ENCODE data around the gene CTNND2. TPM values are rescaled to one million over a fixed set of nuclear protein-coding genes. Genes with fewer than 3 reads are reported as not detected.

The CTNND2 gene
- total and polyA plus RNA-seq, 4 donors: 0.05 to 0.50 (median 0.27) TPM

- Histone ChIP-seq H3K27me3 (ENCODE audit: control insufficient read depth in 4 of 4, insufficient read depth in 4 of 4, low read length in 3 of 4) (peaks cover 0 to 2% (median 0%) of the 10 kb centered on the region in 4 donors), H3K9me3 (ENCODE audit: control insufficient read depth in 4 of 4, low read length in 3 of 4) (no peaks in the 10 kb centered on the region), H3K9ac (ENCODE audit: low read depth in 1 of 2, low read length in 2 of 2) (no peak overlapping the region), H3K4me3 (ENCODE audit: low read depth in 1 of 3, low read length in 3 of 3) (no peak overlapping the region), H3K4me1 (ENCODE audit: control insufficient read depth in 4 of 4, insufficient read depth in 4 of 4, low read length in 3 of 4) (no peaks in the 10 kb centered on the region), H3K27ac (ENCODE audit: low read depth in 1 of 2, low read length in 2 of 2) (no peak overlapping the region), H3K36me3 (ENCODE audit: control insufficient read depth in 4 of 4, insufficient read depth in 3 of 4, low read depth in 1 of 4, low read length in 3 of 4) (no peaks in the 10 kb centered on the region)
- DNase-seq (ENCODE audit: low spot score): no peak
- TF ChIP-seq, protein P1, sequence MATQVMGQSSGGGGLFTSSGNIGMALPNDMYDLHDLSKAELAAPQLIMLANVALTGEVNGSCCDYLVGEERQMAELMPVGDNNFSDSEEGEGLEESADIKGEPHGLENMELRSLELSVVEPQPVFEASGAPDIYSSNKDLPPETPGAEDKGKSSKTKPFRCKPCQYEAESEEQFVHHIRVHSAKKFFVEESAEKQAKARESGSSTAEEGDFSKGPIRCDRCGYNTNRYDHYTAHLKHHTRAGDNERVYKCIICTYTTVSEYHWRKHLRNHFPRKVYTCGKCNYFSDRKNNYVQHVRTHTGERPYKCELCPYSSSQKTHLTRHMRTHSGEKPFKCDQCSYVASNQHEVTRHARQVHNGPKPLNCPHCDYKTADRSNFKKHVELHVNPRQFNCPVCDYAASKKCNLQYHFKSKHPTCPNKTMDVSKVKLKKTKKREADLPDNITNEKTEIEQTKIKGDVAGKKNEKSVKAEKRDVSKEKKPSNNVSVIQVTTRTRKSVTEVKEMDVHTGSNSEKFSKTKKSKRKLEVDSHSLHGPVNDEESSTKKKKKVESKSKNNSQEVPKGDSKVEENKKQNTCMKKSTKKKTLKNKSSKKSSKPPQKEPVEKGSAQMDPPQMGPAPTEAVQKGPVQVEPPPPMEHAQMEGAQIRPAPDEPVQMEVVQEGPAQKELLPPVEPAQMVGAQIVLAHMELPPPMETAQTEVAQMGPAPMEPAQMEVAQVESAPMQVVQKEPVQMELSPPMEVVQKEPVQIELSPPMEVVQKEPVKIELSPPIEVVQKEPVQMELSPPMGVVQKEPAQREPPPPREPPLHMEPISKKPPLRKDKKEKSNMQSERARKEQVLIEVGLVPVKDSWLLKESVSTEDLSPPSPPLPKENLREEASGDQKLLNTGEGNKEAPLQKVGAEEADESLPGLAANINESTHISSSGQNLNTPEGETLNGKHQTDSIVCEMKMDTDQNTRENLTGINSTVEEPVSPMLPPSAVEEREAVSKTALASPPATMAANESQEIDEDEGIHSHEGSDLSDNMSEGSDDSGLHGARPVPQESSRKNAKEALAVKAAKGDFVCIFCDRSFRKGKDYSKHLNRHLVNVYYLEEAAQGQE (IDR thresholded peaks at IDR 0.05): no peak
- TF ChIP-seq RXRA (IDR thresholded peaks at IDR 0.05) (no peak), MAX (IDR thresholded peaks at IDR 0.05) (no peak), FOXA1 (IDR thresholded peaks at IDR 0.05) (no peak), EGR1 (IDR thresholded peaks at IDR 0.05; ENCODE audit: low read depth in 2 of 2) (no peak), HNF4A (conservative IDR thresholded peaks at IDR 0.05) (no peak), JUND (IDR thresholded peaks at IDR 0.05) (no peak), SP1 (IDR thresholded peaks at IDR 0.05) (no peak), TAF1 (conservative IDR thresholded peaks at IDR 0.05) (no peak), NR2F2 (IDR thresholded peaks at IDR 0.05) (no peak)
- TF ChIP-seq, protein P2, sequence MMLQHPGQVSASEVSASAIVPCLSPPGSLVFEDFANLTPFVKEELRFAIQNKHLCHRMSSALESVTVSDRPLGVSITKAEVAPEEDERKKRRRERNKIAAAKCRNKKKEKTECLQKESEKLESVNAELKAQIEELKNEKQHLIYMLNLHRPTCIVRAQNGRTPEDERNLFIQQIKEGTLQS (IDR thresholded peaks at IDR 0.05): no peak
- WGBS: 88% methylated on average over 3 of the region's 3 CpGs
These were observed 88.8 kb downstream of the CTNND2 start for GRCh38 chr5:11815481-11815880.

DNA sequence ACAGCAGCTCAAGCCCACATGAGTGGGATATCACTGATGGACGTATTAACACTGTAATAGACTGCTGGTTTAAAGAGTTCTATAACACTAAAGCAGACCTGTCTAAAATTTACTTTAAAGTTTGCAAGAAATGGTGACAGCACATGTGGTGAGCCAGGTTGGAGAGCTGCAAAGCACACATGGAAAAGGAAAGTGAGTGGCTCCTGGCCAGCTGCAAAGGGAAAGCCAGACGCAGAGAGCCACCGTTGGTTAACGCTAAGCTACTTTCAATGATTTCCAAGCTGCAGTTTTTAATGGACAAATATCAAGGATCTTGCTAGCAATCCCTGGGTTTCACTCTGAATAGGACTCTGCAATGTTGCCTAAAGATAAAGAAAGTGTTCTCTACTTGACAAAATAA, 89.9 kb downstream of the CTNND2 start:
- H3K4me1 ChIP-seq (ENCODE audit: control insufficient read depth in 4 of 4, insufficient read depth in 4 of 4, low read length in 3 of 4): no peaks in the 10 kb centered on the region
- H3K36me3 ChIP-seq (ENCODE audit: control insufficient read depth in 4 of 4, insufficient read depth in 3 of 4, low read depth in 1 of 4, low read length in 3 of 4): no peaks in the 10 kb centered on the region
- H3K4me3 ChIP-seq (ENCODE audit: low read depth in 1 of 3, low read length in 3 of 3): no peak overlapping the region
- H3K9me3 ChIP-seq (ENCODE audit: control insufficient read depth in 4 of 4, low read length in 3 of 4): no peaks in the 10 kb centered on the region
- WGBS: 75% methylated on average over 4 of the region's 4 CpGs
- TF ChIP-seq, protein P2 (IDR thresholded peaks at IDR 0.05): no peak
- no peak for TF ChIP-seq RXRA (IDR thresholded peaks at IDR 0.05)
- no peak for TF ChIP-seq JUND (IDR thresholded peaks at IDR 0.05)
- TF ChIP-seq RAD21 (IDR thresholded peaks at IDR 0.05): no peak
- TF ChIP-seq GABPA (IDR thresholded peaks at IDR 0.05 in 1 of 2, conservative IDR thresholded peaks at IDR 0.05 in 1 of 2): no peak
- TF ChIP-seq YY1 (IDR thresholded peaks at IDR 0.05): no peak
- TF ChIP-seq FOXA1 (IDR thresholded peaks at IDR 0.05): no peak
- no peak for TF ChIP-seq MAX (IDR thresholded peaks at IDR 0.05)
- TF ChIP-seq, protein P1 (IDR thresholded peaks at IDR 0.05): no peak
- TF ChIP-seq, protein P3, sequence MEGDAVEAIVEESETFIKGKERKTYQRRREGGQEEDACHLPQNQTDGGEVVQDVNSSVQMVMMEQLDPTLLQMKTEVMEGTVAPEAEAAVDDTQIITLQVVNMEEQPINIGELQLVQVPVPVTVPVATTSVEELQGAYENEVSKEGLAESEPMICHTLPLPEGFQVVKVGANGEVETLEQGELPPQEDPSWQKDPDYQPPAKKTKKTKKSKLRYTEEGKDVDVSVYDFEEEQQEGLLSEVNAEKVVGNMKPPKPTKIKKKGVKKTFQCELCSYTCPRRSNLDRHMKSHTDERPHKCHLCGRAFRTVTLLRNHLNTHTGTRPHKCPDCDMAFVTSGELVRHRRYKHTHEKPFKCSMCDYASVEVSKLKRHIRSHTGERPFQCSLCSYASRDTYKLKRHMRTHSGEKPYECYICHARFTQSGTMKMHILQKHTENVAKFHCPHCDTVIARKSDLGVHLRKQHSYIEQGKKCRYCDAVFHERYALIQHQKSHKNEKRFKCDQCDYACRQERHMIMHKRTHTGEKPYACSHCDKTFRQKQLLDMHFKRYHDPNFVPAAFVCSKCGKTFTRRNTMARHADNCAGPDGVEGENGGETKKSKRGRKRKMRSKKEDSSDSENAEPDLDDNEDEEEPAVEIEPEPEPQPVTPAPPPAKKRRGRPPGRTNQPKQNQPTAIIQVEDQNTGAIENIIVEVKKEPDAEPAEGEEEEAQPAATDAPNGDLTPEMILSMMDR (IDR thresholded peaks at IDR 0.05; ENCODE audit: low read depth, low read length, missing input control): no peak
- TF ChIP-seq NR2F2 (IDR thresholded peaks at IDR 0.05): no peak
- no peak for DNase-seq (ENCODE audit: low spot score)
- peaks cover 0 to 2% (median 0%) of the 10 kb centered on the region in 4 donors for H3K27me3 ChIP-seq (ENCODE audit: control insufficient read depth in 4 of 4, insufficient read depth in 4 of 4, low read length in 3 of 4)
- no peak overlapping the region for H3K9ac ChIP-seq (ENCODE audit: low read depth in 1 of 2, low read length in 2 of 2)
- H3K27ac ChIP-seq (ENCODE audit: low read depth in 1 of 2, low read length in 2 of 2): no peak overlapping the region
